OCI-LY1 (cell line): ENCODE results near the gene DEF6.

ENCODE experiments used
- EZH2 ChIP-seq: fragments of 200-600 bp; sonication (generic), shearing (Covaris generic); IDR thresholded peaks from 2 replicates; pipeline ENCODE4 v1.8.0; 2017; ENCODE audit warnings: borderline replicate concordance, mixed run types, mild to moderate bottlenecking, antibody characterized with exemption, low read length, moderate library complexity, mixed read lengths
- TF ChIP-seq, protein P1 (sequence below): fragments of 200-600 bp; sonication (generic), shearing (Covaris generic); IDR thresholded peaks from 2 replicates; pipeline ENCODE4 v1.5.1; 2017; ENCODE audit warnings: mild to moderate bottlenecking, antibody characterized with exemption, low read length, moderate library complexity, mixed read lengths

- no peak for TF ChIP-seq EZH2
- TF ChIP-seq, protein P1, sequence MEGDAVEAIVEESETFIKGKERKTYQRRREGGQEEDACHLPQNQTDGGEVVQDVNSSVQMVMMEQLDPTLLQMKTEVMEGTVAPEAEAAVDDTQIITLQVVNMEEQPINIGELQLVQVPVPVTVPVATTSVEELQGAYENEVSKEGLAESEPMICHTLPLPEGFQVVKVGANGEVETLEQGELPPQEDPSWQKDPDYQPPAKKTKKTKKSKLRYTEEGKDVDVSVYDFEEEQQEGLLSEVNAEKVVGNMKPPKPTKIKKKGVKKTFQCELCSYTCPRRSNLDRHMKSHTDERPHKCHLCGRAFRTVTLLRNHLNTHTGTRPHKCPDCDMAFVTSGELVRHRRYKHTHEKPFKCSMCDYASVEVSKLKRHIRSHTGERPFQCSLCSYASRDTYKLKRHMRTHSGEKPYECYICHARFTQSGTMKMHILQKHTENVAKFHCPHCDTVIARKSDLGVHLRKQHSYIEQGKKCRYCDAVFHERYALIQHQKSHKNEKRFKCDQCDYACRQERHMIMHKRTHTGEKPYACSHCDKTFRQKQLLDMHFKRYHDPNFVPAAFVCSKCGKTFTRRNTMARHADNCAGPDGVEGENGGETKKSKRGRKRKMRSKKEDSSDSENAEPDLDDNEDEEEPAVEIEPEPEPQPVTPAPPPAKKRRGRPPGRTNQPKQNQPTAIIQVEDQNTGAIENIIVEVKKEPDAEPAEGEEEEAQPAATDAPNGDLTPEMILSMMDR: no peak
These were observed 22.4 kb downstream of the DEF6 start for GRCh38 chr6:35320031-35320410.
